Stimulated activated CD4-positive, alpha-beta T cell treated with anti-CD3 and anti-CD28 coated beads, TNF-alpha, amount 100 ng/mL, for 48 hours (primary cell): Measurements from ENCODE around the gene DLX3.

Experiments
- DNase-seq, 3 donors: peaks; one replicate each; pipeline ENCODE4 v3.0.0-alpha.2; 2020; ENCODE audit warnings: low read depth in 3 of 3

Gene DLX3

GRCh38 chr17:49972486-49973270 is 22.3 kb downstream of the DLX3 start:
- no peak for DNase-seq

- DNase-seq = no peak
Observed at GRCh38 chr17:49971848-49972485, 23.1 kb downstream of the DLX3 start.

GRCh38 chr17:49971199-49971847 is 23.7 kb downstream of the DLX3 start:
- no peak for DNase-seq

- DNase-seq = no peak
Observed at GRCh38 chr17:49970498-49970897, 24.5 kb downstream of the DLX3 start.

- no peak for DNase-seq
Observed at GRCh38 chr17:49969795-49970389, 25.1 kb downstream of the DLX3 start.

- peak in 1 of 3 donors; percentile 15 for DNase-seq
Observed at GRCh38 chr17:49969134-49969759, 25.8 kb downstream of the DLX3 start, which contains the start of gene DLX4. Gene DLX4 (plus strand): TSS chr17:49969190. CDS start chr17:49969469, 279 bp downstream.

GRCh38 chr17:49968405-49969133 is 26.5 kb downstream of the DLX3 start:
- DNase-seq = peak; percentile 52 to 61 (median 59)

GRCh38 chr17:49967621-49968404 is 27.2 kb downstream of the DLX3 start:
- no peak for DNase-seq

- DNase-seq = no peak
Observed at GRCh38 chr17:49967205-49967604, 27.8 kb downstream of the DLX3 start.

GRCh38 chr17:49966767-49967166 is 28.3 kb downstream of the DLX3 start:
- DNase-seq = no peak

- DNase-seq = no peak
Observed at GRCh38 chr17:49965524-49965909, 29.5 kb downstream of the DLX3 start.

GRCh38 chr17:49964769-49965523 is 30.1 kb downstream of the DLX3 start:
- DNase-seq = no peak

GRCh38 chr17:49964303-49964768 is 30.7 kb downstream of the DLX3 start:
- DNase-seq = no peak

GRCh38 chr17:49963626-49964302 is 31.3 kb downstream of the DLX3 start:
- DNase-seq = no peak

GRCh38 chr17:49963309-49963625 is 31.8 kb downstream of the DLX3 start:
- DNase-seq = no peak

GRCh38 chr17:49962599-49963308 is 32.3 kb downstream of the DLX3 start:
- DNase-seq = no peak

- no peak for DNase-seq
Observed at GRCh38 chr17:49959183-49959935, 35.7 kb downstream of the DLX3 start.

- DNase-seq = no peak
Observed at GRCh38 chr17:49958723-49959122, 36.3 kb downstream of the DLX3 start.
